ENCODE measurements around the gene LIPT2. TPM values are rescaled to one million over a fixed set of nuclear protein-coding genes. Genes with fewer than 3 reads are reported as not detected.

Gene LIPT2
- total and polyA plus RNA-seq, 10 of the 15 experiments (the other 5 are each of a cell fraction or from before 2014, with no cell fraction given): 0.69 to 7.5 (median 3.8) TPM

- ATAC-seq (no peak), FAIRE-seq (no peak), DNase-seq (ENCODE audit: low read depth, low spot score) (no peak)
- TF ChIP-seq MYC (IDR thresholded peaks at IDR 0.05; ENCODE audit: insufficient read depth, insufficient read length, insufficient replicate concordance, low read length, severe bottlenecking) (no peak), ZNF24 (IDR thresholded peaks at IDR 0.05) (no peak), CEBPB (IDR thresholded peaks at IDR 0.05; ENCODE audit: borderline replicate concordance in 1 of 2, low read depth in 2 of 2, low read length in 2 of 2) (no peak), NFYA (IDR thresholded peaks at IDR 0.05; ENCODE audit: borderline replicate concordance, low read depth, low read length) (no peak), CEBPZ (IDR thresholded peaks at IDR 0.05; ENCODE audit: low read depth, low read length) (no peak), BRCA1 (IDR thresholded peaks at IDR 0.05; ENCODE audit: low read depth, low read length) (no peak)
- no peak overlapping the region for H3K4me3 ChIP-seq
- H3K4me1 ChIP-seq (ENCODE audit: control insufficient read depth, insufficient read depth, low read length): no peaks in the 10 kb centered on the region
- intact Hi-C loops (cut with micrococcal nuclease; ENCODE audit: unreplicated experiment) (no loop called here), in situ Hi-C loops (cut with MboI) (no loop called here)
- no peak overlapping the region for H3K4me2 ChIP-seq (ENCODE audit: control insufficient read depth, insufficient read depth)
- no peak overlapping the region for H2AFZ ChIP-seq (ENCODE audit: control insufficient read depth, low read depth, low read length)
- ChIA-PET CTCF (interaction anchor here (1.2 to 12.1 kb wide), 4 partner anchors 10 to 188 kb away, joined by 3 to 262 read pairs (median 10); partner anchors contain the start of gene PGM2L1), POLR2A (no interaction called here), SMC1A (ENCODE audit: uncharacterized antibody, unreplicated experiment) (interaction anchor here (0.6 to 1.4 kb wide), 4 partner anchors 9 to 57 kb away, joined by 3 read pairs; no protein-coding TSS in a partner anchor), RAD21 (ENCODE audit: unreplicated experiment) (interaction anchor here (0.6 kb wide), 1 partner anchor 50 kb away, joined by 3 read pairs; the partner anchor contains the start of gene LIPT2)
- no TSS peak for BruUV-seq (replicated peaks)
- H4K20me1 ChIP-seq (ENCODE audit: control insufficient read depth, insufficient read depth): no peaks in the 10 kb centered on the region
- no peaks in the 10 kb centered on the region for H3K9me3 ChIP-seq (replicated peaks; ENCODE audit: control insufficient read depth, insufficient read depth, low read length)
- no peak overlapping the region for H3K27ac ChIP-seq (ENCODE audit: control insufficient read depth, insufficient read depth)
- H3K79me2 ChIP-seq (ENCODE audit: control insufficient read depth, insufficient read depth, low read length): no peaks in the 10 kb centered on the region
- no peaks in the 10 kb centered on the region for H3K36me3 ChIP-seq (ENCODE audit: control insufficient read depth in 2 of 2, insufficient read depth in 2 of 2, low read length in 1 of 2)
- peaks cover 0 to 1% of the 10 kb centered on the region in 2 experiments; a peak in 1 of 4 replicates for H3K27me3 ChIP-seq (replicated peaks in 1 of 2; ENCODE audit: control insufficient read depth in 2 of 2, insufficient read depth in 2 of 2, low read length in 1 of 2)
- no peak overlapping the region for H3K9ac ChIP-seq (ENCODE audit: control insufficient read depth, insufficient read depth, low read length)
- WGBS (ENCODE audit: insufficient coverage, insufficient replicate concordance, low lambda C conversion rate, missing lambda C conversion rate): 32% methylated on average over 8 of the region's 8 CpGs
Observed at GRCh38 chr11:74443071-74443864, 50.3 kb downstream of the LIPT2 start.

Data from GM12878 (cell line).